A549 (cell line): ENCODE data around the gene RPL11.

Experiments
- BCL3 ChIP-seq: fragments of >200 bp; sonication (Bioruptor Twin); formaldehyde crosslinking; IDR thresholded peaks from 3 replicates; pipeline ENCODE4 v1.6.1; 2016
- CEBPB ChIP-seq, 2 experiments: fragments of >200 bp in 1 of 2; sonication (Bioruptor Twin) in 1 of 2; formaldehyde crosslinking in 1 of 2; IDR thresholded peaks; 2 replicates each; pipeline ENCODE4 v1.6.1; 2012 to 2016
- CTCF ChIP-seq: fragments of >200 bp; sonication (Bioruptor Twin); formaldehyde crosslinking; IDR thresholded peaks from 3 replicates; pipeline ENCODE4 v1.5.1; 2016
- EP300 ChIP-seq, 2 experiments: fragments of >200 bp; sonication (Bioruptor Twin); formaldehyde crosslinking; IDR thresholded peaks; 2 replicates in 1 of 2; 3 replicates in 1 of 2; pipeline ENCODE4 v1.6.1; 2016 to 2017
- KDM5A ChIP-seq: fragments of 200-600 bp; sonication (generic); IDR thresholded peaks from 2 replicates; pipeline ENCODE4 v1.6.1; 2016; ENCODE audit warnings: antibody characterized with exemption, mild to moderate bottlenecking
- MAX ChIP-seq: IDR thresholded peaks from 2 replicates; pipeline ENCODE4 v1.6.1; 2012
- MYC ChIP-seq: IDR thresholded peaks from 2 replicates; pipeline ENCODE4 v1.6.1; 2012; ENCODE audit warnings: mild to moderate bottlenecking, inconsistent platforms, low read length, improper control_type of control experiment, borderline replicate concordance
- PHF8 ChIP-seq: fragments of 200-600 bp; sonication (generic); IDR thresholded peaks from 2 replicates; pipeline ENCODE4 v1.6.1; 2016; ENCODE audit warnings: low read depth, mild to moderate bottlenecking, antibody characterized with exemption, moderate library complexity, borderline replicate concordance
- POLR2A ChIP-seq: IDR thresholded peaks from 2 replicates; pipeline ENCODE4 v1.6.1; 2012; ENCODE audit warnings: mild to moderate bottlenecking, low read length
- POLR2AphosphoS2 ChIP-seq: conservative IDR thresholded peaks from 2 replicates; pipeline ENCODE4 v1.6.1; 2012; ENCODE audit warnings: low read length, improper control_type of control experiment, inconsistent platforms
- RAD21 ChIP-seq, 2 experiments: fragments of >200 bp in 1 of 2; sonication (Bioruptor Twin) in 1 of 2; formaldehyde crosslinking in 1 of 2; IDR thresholded peaks in 1 of 2; conservative IDR thresholded peaks in 1 of 2; 2 replicates in 1 of 2; 3 replicates in 1 of 2; pipeline ENCODE4 v1.6.1; 2012 to 2018; ENCODE audit warnings: inconsistent platforms in 1 of 2
- TF ChIP-seq, protein P1 (sequence below): IDR thresholded peaks from 2 replicates; pipeline ENCODE4 v1.6.1; 2012

DNA sequence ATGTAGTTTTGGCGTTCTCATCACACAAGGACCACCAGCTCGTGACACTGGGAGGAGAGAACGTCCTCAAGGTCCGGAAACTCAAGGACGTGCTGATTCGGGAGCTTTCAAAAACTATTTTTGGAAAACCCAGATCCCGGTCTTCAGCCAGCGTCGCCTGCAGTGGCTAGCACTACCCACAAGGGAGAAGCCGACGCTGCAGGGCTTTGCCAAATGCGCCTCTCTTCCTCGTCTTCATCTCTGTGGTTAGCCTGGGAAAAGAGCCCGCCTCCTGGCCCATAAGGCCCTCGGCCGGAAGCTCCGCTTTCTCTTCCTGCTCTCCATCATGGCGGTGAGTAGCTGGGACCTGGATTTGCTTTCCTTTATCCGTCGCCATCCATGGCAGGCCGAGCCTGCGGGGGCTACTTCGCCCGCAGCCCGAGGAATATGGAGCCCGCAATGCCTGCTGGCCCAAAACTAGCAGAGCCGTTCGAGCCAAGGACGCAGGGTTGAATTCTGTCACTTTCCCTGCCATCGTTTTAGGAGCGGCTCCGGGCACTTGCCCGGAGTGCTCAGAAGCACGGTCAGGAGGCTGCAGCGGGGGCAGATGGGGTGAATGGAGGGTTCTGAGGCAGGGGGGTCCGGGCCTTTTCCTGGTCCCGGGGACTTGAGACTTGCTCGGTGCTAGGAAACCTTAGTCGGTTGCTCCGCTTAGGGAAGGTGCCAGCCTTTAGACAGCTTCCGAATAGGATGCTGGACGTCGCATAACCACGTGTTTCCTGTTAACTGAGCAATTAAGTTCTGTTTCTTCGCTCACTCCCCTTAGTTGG lies at the start of gene RPL11:
- no peak for TF ChIP-seq CEBPB (IDR thresholded peaks at IDR 0.05)
- TF ChIP-seq MAX: peak; percentile 88
- TF ChIP-seq RAD21 (conservative IDR thresholded peaks at IDR 0.05 in 1 of 2, IDR thresholded peaks at IDR 0.05 in 1 of 2): 0 out of 5 replicates have a peak, but pooled peaks of 1 of the 2 experiments have one; percentile 26
- peak; percentile 92; the same call in 2 of the 3 replicates for TF ChIP-seq BCL3
- no peak for TF ChIP-seq KDM5A
- TF ChIP-seq POLR2AphosphoS2: no peak
- TF ChIP-seq PHF8: peak; percentile 93
- peak; percentile 38 for TF ChIP-seq CTCF
- TF ChIP-seq POLR2A: peak; percentile 76
- TF ChIP-seq, protein P1, sequence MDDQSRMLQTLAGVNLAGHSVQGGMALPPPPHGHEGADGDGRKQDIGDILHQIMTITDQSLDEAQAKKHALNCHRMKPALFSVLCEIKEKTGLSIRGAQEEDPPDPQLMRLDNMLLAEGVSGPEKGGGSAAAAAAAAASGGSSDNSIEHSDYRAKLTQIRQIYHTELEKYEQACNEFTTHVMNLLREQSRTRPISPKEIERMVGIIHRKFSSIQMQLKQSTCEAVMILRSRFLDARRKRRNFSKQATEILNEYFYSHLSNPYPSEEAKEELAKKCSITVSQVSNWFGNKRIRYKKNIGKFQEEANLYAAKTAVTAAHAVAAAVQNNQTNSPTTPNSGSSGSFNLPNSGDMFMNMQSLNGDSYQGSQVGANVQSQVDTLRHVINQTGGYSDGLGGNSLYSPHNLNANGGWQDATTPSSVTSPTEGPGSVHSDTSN: peak; percentile 41; the same call in 1 of the 2 replicates
- TF ChIP-seq EP300 (IDR thresholded peaks at IDR 0.05): no peak
- TF ChIP-seq MYC: peak; percentile 58; the same call in 1 of the 2 replicates
